WTC11 (cell line): ENCODE data around the gene ATAD3C.

Experiments
- SP1 ChIP-seq: sonication (generic); formaldehyde crosslinking; conservative IDR thresholded peaks from 2 replicates; pipeline ENCODE4 v1.8.1; 2022; ENCODE audit warnings: missing genetic modification reagents
- TF ChIP-seq, protein P1 (sequence below): fragments of 200-600 bp; IDR thresholded peaks from 2 replicates; pipeline ENCODE4 v1.8.0; 2022; ENCODE audit warnings: antibody characterized with exemption
- TF ChIP-seq, protein P2 (sequence below): sonication (generic); formaldehyde crosslinking; IDR thresholded peaks from 2 replicates; pipeline ENCODE4 v1.8.1; 2023; ENCODE audit warnings: mild to moderate bottlenecking, missing genetic modification reagents, moderate library complexity

DNA sequence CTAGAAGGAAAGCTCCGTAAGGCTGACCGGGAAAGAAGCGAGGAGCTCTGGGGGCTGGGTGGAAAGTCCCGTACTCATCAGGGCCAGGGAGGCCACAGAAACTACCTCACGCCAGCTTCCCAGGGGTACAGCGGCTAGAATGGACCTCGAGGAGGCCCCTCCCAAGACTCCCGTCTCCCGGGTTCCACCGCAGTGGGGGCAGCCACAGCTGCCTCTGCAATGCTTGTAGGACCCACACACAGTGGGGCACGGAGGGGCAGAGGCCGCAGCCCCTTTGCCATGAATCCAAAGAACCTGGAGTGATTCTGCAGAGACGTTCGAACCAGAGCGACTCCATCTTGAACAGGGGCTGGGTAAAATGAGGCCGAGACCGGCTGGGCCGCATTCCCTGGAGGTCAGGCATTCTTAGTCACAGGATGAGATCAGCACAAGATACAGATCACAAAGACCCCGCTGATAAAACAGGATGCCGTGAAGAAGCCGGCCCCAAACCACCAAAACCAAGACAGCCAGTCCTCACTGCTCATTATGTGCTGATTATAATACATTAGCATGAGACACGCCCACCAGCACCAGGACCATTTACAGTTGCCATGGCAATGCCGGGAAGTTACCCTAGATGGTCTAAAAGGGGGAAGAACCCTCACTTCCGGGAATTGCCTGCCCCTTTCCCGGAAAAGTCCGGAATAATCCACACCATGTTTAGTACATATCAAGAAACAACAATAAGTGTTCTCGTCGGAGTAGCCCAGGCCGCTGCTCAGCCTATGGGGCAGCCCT is 26.8 kb upstream of the ATAD3C start:
- TF ChIP-seq, protein P1, sequence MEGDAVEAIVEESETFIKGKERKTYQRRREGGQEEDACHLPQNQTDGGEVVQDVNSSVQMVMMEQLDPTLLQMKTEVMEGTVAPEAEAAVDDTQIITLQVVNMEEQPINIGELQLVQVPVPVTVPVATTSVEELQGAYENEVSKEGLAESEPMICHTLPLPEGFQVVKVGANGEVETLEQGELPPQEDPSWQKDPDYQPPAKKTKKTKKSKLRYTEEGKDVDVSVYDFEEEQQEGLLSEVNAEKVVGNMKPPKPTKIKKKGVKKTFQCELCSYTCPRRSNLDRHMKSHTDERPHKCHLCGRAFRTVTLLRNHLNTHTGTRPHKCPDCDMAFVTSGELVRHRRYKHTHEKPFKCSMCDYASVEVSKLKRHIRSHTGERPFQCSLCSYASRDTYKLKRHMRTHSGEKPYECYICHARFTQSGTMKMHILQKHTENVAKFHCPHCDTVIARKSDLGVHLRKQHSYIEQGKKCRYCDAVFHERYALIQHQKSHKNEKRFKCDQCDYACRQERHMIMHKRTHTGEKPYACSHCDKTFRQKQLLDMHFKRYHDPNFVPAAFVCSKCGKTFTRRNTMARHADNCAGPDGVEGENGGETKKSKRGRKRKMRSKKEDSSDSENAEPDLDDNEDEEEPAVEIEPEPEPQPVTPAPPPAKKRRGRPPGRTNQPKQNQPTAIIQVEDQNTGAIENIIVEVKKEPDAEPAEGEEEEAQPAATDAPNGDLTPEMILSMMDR, result no peak
- TF ChIP-seq SP1 (CRISPR knock-in tag), result no peak
- TF ChIP-seq, protein P2, sequence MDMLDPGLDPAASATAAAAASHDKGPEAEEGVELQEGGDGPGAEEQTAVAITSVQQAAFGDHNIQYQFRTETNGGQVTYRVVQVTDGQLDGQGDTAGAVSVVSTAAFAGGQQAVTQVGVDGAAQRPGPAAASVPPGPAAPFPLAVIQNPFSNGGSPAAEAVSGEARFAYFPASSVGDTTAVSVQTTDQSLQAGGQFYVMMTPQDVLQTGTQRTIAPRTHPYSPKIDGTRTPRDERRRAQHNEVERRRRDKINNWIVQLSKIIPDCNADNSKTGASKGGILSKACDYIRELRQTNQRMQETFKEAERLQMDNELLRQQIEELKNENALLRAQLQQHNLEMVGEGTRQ, result no peak
